Cardiac muscle cell (in vitro differentiated cells and primary cell): ENCODE data around the gene MAGOH. TPM values are rescaled to one million over a fixed set of nuclear protein-coding genes. Genes with fewer than 3 reads are reported as not detected.
"Not testable (repeated sequence)": the region's sequence is repeated elsewhere in the genome, so short reads cannot be mapped to it uniquely, and the experiment has no call there.

Source experiments
- DNase-seq, 2 donors: peaks; one replicate each; pipeline versions ENCODE4 v3.0.0 to v3.0.0-alpha.2; 2010 to 2017; ENCODE audit warnings: low read depth in 1 of 2, low spot score in 1 of 2
- H3K27ac ChIP-seq: fragments of 200-600 bp; sonication (generic); 2 replicates; pipeline ENCODE4 v1.5.1; 2016
- H3K27me3 ChIP-seq: fragments of 200-600 bp; sonication (generic); 2 replicates; pipeline ENCODE4 v1.6.0; 2016; ENCODE audit warnings: control low read depth
- H3K36me3 ChIP-seq: fragments of 200-600 bp; sonication (generic); 2 replicates; pipeline ENCODE4 v1.5.1; 2016; ENCODE audit warnings: control low read depth
- H3K4me1 ChIP-seq: fragments of 200-600 bp; sonication (generic); 2 replicates; pipeline ENCODE4 v1.8.1; 2017; ENCODE audit warnings: low read depth, mild to moderate bottlenecking, mixed run types
- H3K4me3 ChIP-seq: fragments of 200-600 bp; sonication (generic); 2 replicates; pipeline ENCODE4 v1.5.1; 2016; ENCODE audit warnings: mild to moderate bottlenecking
- H3K9me3 ChIP-seq: fragments of 200-600 bp; sonication (generic); 2 replicates; pipeline ENCODE4 v1.5.1; 2017; ENCODE audit warnings: low read depth, mild to moderate bottlenecking, control low read depth
- CTCF ChIP-seq: IDR thresholded peaks from 2 replicates; pipeline ENCODE4 v1.5.1; 2012; ENCODE audit warnings: low read depth, mild to moderate bottlenecking, low read length
- polyA plus RNA-seq: library from polyadenylated mRNA; unstranded; fragments of >200 nt; fragmentation: Nextera tagmentation; extraction: Ambion mirVana; gene quantifications from 2 replicates; pipeline ENCODE4 v1.2.1, GENCODE V29; 2016
- total RNA-seq: library from RNA; depleted of rRNA; stranded (reverse); fragments of >200 nt; gene quantifications from 2 replicates; pipeline ENCODE4 v1.2.3, GENCODE V29; 2016

Gene MAGOH
- total RNA-seq (30.9 and 36.6 TPM in 2 replicates), polyA plus RNA-seq (24.6 and 27.9 TPM in 2 replicates)

GRCh38 chr1:53238197-53239155, at the start of gene MAGOH:
Gene MAGOH, minus strand, starts transcription at chr1:53238518. Its CDS starts 70 bp downstream, at chr1:53238448.
- TF ChIP-seq CTCF = no peak
- Histone ChIP-seq H3K4me3 (peak within 1 kb of the TSS; percentile 83), H3K36me3 (peaks cover 21% of the 10 kb centered on the region), H3K9me3 (no peaks in the 10 kb centered on the region), H3K4me1 (no peaks in the 10 kb centered on the region), H3K27ac (peak within 1 kb of the TSS; percentile 83), H3K27me3 (no peaks in the 10 kb centered on the region)
- DNase-seq = peak; percentile 94 to 98

- no peaks in the 10 kb centered on the region for H3K27me3 ChIP-seq
- H3K36me3 ChIP-seq = no peaks in the 10 kb centered on the region
- no peak overlapping the region for H3K27ac ChIP-seq
- DNase-seq = no peak
- H3K4me1 ChIP-seq = peaks cover 34% of the 10 kb centered on the region
- no peak overlapping the region for H3K4me3 ChIP-seq
- no peak for TF ChIP-seq CTCF
- no peaks in the 10 kb centered on the region for H3K9me3 ChIP-seq
Observed at GRCh38 chr1:53286955-53287354, 48.6 kb upstream of the MAGOH start.

- Histone ChIP-seq H3K4me1 (peaks cover 33% of the 10 kb centered on the region), H3K27ac (no peak overlapping the region), H3K9me3 (no peaks in the 10 kb centered on the region), H3K27me3 (no peaks in the 10 kb centered on the region), H3K36me3 (no peaks in the 10 kb centered on the region), H3K4me3 (no peak overlapping the region)
- TF ChIP-seq CTCF = no peak
- DNase-seq = no peak
Observed at GRCh38 chr1:53285969-53286760, 47.8 kb upstream of the MAGOH start.

- Histone ChIP-seq H3K27me3 (no peaks in the 10 kb centered on the region), H3K4me1 (peaks cover 33% of the 10 kb centered on the region), H3K36me3 (no peaks in the 10 kb centered on the region), H3K4me3 (no peak overlapping the region), H3K9me3 (no peaks in the 10 kb centered on the region), H3K27ac (no peak overlapping the region)
- no peak for TF ChIP-seq CTCF
- DNase-seq = no peak
Observed at GRCh38 chr1:53285546-53285945, 47.2 kb upstream of the MAGOH start.

- H3K4me3 ChIP-seq = no peak overlapping the region
- no peak for DNase-seq
- no peaks in the 10 kb centered on the region for H3K27me3 ChIP-seq
- TF ChIP-seq CTCF = no peak
- no peak overlapping the region for H3K27ac ChIP-seq
- H3K4me1 ChIP-seq = peaks cover 33% of the 10 kb centered on the region
- no peaks in the 10 kb centered on the region for H3K9me3 ChIP-seq
- no peaks in the 10 kb centered on the region for H3K36me3 ChIP-seq
Observed at GRCh38 chr1:53284224-53285020, 46.1 kb upstream of the MAGOH start.

GRCh38 chr1:53283156-53283555, 44.8 kb upstream of the MAGOH start:
- not testable (repeated sequence) for DNase-seq, H3K4me3 ChIP-seq, H3K27ac ChIP-seq, H3K27me3 ChIP-seq, H3K36me3 ChIP-seq, H3K9me3 ChIP-seq
- peaks cover 29% of the 10 kb centered on the region for H3K4me1 ChIP-seq
